ENCODE data around the gene TC2N. TPM values are rescaled to one million over a fixed set of nuclear protein-coding genes. Genes with fewer than 3 reads are reported as not detected.

The TC2N gene
- 0.39 and 0.43 TPM in 2 replicates for total RNA-seq

GRCh38 chr14:91867316-91867988 lies at the start of gene TC2N:
Gene TC2N, minus strand, starts transcription at chr14:91867536. Its CDS starts 53,767 bp downstream, at chr14:91813769.

GRCh38 chr14:91731986-91732385 lies 135.3 kb downstream of the TC2N start, which contains the start of gene CATSPERB:
Gene CATSPERB, minus strand, starts transcription at chr14:91732086. Its CDS starts 2,607 bp downstream, at chr14:91729479.

Other genes starting within 250 kb of the TC2N start
- 0.11 TPM in 1 of 2 replicates, not detected in the other for gene CATSPERB, start 135.4 kb downstream of the TC2N start, total RNA-seq
- gene FBLN5, start 80.2 kb upstream of the TC2N start, total RNA-seq, result 26.3 and 32.3 TPM in 2 replicates
- 59.7 and 64.3 TPM in 2 replicates for gene TRIP11, start 172.5 kb upstream of the TC2N start, total RNA-seq
- gene ATXN3, start 239.0 kb upstream of the TC2N start, total RNA-seq, result 36.3 and 76.0 TPM in 2 replicates

All from articular chondrocyte of knee joint (primary cell).